GM13977 (cell line): ENCODE data around the gene BBS1.

Source experiments
- DNase-seq: peaks from one replicate; pipeline ENCODE4 v3.0.0; 2012; ENCODE audit warnings: low spot score
- CTCF ChIP-seq: IDR thresholded peaks from 2 replicates; pipeline ENCODE4 v1.5.1; 2012; ENCODE audit warnings: mild to moderate bottlenecking, control low read depth; ENCODE audit not compliant: insufficient read depth; ENCODE audit errors: extremely low read depth, missing control alignments
- in situ Hi-C: fragments of 300-500 bp; cut with MboI; formaldehyde crosslinking; loops from one replicate; pipeline ENCODE4 v1.12.0; 2022; ENCODE audit warnings: low sequenced_read_pairs, low pct_unique_long_range_greater_than_20kb, mixed read lengths, inconsistent platforms; ENCODE audit not compliant: unreplicated experiment

Gene BBS1

DNA sequence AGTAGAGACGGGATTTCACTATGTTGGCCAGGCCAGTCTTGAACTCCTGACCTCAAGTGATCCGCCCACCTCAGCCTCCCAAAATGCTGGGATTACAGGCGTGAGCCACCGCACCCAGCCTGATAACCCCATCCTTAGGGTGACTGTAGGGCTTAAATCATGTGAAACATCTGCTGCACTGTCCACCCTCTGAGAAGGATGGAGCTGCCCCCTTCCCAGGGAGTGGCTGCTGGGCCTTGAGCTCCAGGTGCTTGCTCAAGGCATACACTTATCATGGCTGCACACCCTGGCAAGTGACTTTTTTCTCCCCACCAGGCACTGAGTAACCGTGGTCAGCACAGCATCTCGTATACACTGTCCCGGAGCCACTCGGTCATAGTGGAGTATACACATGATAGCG lies 38.4 kb upstream of the BBS1 start:
- in situ Hi-C loops: loop anchor here (10.0 kb wide), 1 partner anchor 67 kb away; no protein-coding TSS in a partner anchor
- TF ChIP-seq CTCF: no peak
- no peak for DNase-seq

DNA sequence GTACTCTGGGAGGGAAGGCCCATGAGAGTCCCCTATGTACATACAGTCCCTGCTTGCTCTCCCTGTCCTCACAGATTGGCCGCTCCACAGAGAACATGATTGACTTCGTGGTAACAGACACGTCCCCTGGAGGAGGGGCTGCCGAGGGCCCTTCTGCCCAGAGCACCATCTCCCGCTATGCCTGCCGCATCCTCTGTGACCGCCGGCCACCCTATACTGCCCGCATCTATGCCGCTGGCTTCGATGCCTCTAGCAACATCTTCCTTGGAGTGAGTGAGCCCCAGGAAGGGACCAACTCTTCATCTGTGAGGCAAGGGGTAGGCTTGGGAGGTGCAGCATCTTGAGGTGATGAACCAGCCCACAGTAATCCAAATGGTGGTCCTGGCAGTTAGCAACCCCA lies 37.3 kb upstream of the BBS1 start:
- in situ Hi-C loops: loop anchor here (10.0 kb wide), 1 partner anchor 68 kb away; no protein-coding TSS in a partner anchor
- no peak for TF ChIP-seq CTCF
- DNase-seq: no peak

DNA sequence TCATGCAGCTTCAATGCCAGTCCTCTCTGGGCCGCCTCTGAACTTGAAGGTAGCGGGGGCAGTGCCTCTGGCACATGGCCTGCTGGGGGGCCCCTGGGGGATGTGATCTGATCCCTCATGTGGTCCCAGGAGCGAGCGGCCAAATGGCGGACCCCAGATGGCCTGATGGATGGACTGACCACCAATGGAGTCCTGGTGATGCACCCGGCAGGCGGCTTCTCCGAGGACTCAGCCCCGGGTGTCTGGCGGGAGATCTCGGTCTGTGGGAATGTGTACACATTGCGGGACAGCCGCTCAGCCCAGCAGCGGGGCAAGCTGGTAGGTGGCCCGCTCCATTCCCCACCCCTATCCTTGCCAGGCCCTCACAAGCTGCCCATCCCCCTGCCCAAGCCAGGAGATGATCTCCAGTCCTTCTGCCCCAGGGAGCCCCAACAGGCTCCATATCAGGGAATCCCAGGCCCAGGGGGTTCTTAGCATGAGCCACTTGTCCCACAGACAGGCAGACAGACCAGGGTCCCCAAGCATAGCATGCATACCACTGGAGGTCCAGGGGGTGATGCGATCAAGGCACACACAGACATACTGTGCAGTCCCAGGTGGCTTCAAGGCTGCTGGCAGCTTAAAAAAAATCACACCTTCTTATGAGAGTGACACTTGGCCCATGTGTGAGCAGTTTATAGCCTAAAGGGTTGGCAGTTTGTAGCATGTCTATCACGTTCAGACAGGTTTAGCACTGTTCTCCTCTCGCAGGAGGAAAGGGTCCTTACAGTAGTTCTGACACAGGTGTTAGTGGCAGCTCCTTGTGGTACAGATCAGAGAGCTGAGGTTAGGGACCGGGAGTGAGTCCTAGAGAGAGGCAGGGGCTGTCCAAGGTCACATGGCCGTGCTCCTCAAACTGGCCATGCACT lies 36.6 kb upstream of the BBS1 start:
- no peak for TF ChIP-seq CTCF
- DNase-seq: no peak

GRCh38 chr11:66475349-66476172 lies 34.9 kb upstream of the BBS1 start:
- no peak for TF ChIP-seq CTCF
- in situ Hi-C loops: loop anchor here (10.0 kb wide), 1 partner anchor 71 kb away; no protein-coding TSS in a partner anchor
- no peak for DNase-seq

More for the DNA sequence above, 36.6 kb upstream of the BBS1 start:
- in situ Hi-C loops: loop anchor here (10.0 kb wide), 1 partner anchor 69 kb away; no protein-coding TSS in a partner anchor

DNA sequence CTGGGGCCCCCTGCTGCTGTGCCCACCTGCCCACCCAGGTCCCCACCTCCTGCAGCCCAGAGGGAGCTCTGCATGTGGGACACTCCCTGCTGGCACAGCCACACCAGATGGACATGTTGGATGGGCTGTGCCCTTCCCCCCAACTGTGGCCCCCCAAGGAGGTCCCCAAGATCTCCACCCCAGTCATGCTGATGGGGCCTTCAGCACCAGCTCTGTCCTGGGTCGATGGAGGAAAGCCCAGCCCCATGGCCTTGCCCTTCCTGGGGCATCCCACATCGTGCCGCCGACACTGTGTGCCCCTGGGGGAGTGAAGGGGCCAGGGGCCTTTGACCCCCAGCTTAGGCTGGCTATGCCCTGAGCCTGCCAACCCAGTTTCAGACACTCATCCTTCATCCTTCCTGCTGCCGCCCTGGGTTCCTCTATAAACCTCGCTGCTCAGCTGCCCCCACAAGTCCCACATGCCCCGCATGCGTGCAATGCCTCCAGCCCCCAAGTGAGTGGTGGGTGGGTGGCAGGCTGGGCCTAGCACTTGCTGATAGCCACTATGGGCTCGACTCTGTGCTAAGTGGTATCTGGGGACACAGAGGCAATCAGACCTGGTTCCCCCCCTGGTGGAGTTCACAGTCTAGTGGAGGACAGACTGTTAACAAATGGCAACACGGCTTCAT lies 34.1 kb upstream of the BBS1 start:
- no peak for TF ChIP-seq CTCF
- no peak for DNase-seq
- in situ Hi-C loops: loop anchor here (10.0 kb wide), 1 partner anchor 72 kb away; no protein-coding TSS in a partner anchor

DNA sequence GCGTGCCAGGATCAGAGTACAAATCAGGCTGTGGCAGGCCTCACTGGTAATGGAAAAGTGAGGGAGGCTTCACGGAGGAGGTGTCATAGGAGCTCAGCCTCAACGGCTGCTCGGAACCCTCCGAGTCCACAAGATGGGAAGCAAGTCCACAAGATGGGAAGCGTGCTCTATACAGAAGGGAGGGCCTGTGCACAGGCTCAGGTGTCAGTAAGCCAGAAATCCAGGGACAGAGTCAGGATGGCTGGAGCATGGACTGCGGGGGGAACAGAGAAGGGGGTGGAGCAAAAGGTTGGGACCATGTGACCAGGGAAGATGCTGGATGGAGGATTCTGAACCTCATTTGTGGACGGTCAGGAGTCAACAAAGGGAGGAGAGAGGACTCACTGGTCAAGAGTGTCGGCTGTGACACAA lies 33.6 kb upstream of the BBS1 start:
- no peak for TF ChIP-seq CTCF
- DNase-seq: no peak

More for the DNA sequence above, 33.6 kb upstream of the BBS1 start:
- in situ Hi-C loops: loop anchor here (10.0 kb wide), 1 partner anchor 72 kb away; no protein-coding TSS in a partner anchor
